Measurements from ENCODE around the gene VEPH1.

VEPH1 gene

GRCh38 chr3:157472648-157473047 lies 30.6 kb downstream of the VEPH1 start:
- no peak for DNase-seq

- DNase-seq: no peak
These were observed 32.2 kb downstream of the VEPH1 start for GRCh38 chr3:157471064-157471463.

- no peak for DNase-seq
These were observed 33.5 kb downstream of the VEPH1 start for GRCh38 chr3:157469561-157470294.

- DNase-seq: no peak
These were observed 36.0 kb downstream of the VEPH1 start for GRCh38 chr3:157467200-157467599.

- no peak for DNase-seq
These were observed 37.5 kb downstream of the VEPH1 start for GRCh38 chr3:157465741-157466140.

GRCh38 chr3:157464321-157464720 lies 38.9 kb downstream of the VEPH1 start:
- DNase-seq: no peak

- DNase-seq: no peak
These were observed 39.4 kb downstream of the VEPH1 start for GRCh38 chr3:157463816-157464215.

- no peak for DNase-seq
These were observed 43.0 kb downstream of the VEPH1 start for GRCh38 chr3:157460253-157460652.

- DNase-seq: no peak
These were observed 43.5 kb downstream of the VEPH1 start for GRCh38 chr3:157459706-157460105.

- no peak for DNase-seq
These were observed 49.4 kb downstream of the VEPH1 start for GRCh38 chr3:157453824-157454223.

- no peak for DNase-seq
These were observed 51.1 kb downstream of the VEPH1 start for GRCh38 chr3:157452097-157452496.

GRCh38 chr3:157447026-157447694 lies 56.1 kb downstream of the VEPH1 start:
- no peak for DNase-seq

GRCh38 chr3:157445857-157446256 lies 57.4 kb downstream of the VEPH1 start:
- no peak for DNase-seq

GRCh38 chr3:157444797-157445184 lies 58.4 kb downstream of the VEPH1 start:
- DNase-seq: no peak

- no peak for DNase-seq
These were observed 59.1 kb downstream of the VEPH1 start for GRCh38 chr3:157443905-157444796.

GRCh38 chr3:157442729-157443128 lies 60.5 kb downstream of the VEPH1 start:
- no peak for DNase-seq

- no peak for DNase-seq
These were observed 62.1 kb downstream of the VEPH1 start for GRCh38 chr3:157441102-157441624.

GRCh38 chr3:157438194-157438730 lies 65.0 kb downstream of the VEPH1 start:
- DNase-seq: no peak

- no peak for DNase-seq
These were observed 66.5 kb downstream of the VEPH1 start, which contains the start of gene PTX3 for GRCh38 chr3:157436583-157437291. Gene PTX3, plus strand, starts transcription at chr3:157436850. Its CDS starts 84 bp downstream, at chr3:157436934.

GRCh38 chr3:157429708-157430107 lies 73.5 kb downstream of the VEPH1 start:
- DNase-seq: no peak

GRCh38 chr3:157428853-157429252 lies 74.4 kb downstream of the VEPH1 start:
- no peak for DNase-seq

- DNase-seq: no peak
These were observed 75.3 kb downstream of the VEPH1 start for GRCh38 chr3:157427901-157428300.

Measured in NCI-H2227 treated with DMSO at 0.1 percent for 48 hours (cell line).